ENCODE data around the gene PSMB5.
A peak's percentile ranks its signal among the peaks of the same experiment; 100 is the strongest.
"Not testable (repeated sequence)": the region's sequence is repeated elsewhere in the genome, so short reads cannot be mapped to it uniquely, and the experiment has no call there.

PSMB5 gene

DNA sequence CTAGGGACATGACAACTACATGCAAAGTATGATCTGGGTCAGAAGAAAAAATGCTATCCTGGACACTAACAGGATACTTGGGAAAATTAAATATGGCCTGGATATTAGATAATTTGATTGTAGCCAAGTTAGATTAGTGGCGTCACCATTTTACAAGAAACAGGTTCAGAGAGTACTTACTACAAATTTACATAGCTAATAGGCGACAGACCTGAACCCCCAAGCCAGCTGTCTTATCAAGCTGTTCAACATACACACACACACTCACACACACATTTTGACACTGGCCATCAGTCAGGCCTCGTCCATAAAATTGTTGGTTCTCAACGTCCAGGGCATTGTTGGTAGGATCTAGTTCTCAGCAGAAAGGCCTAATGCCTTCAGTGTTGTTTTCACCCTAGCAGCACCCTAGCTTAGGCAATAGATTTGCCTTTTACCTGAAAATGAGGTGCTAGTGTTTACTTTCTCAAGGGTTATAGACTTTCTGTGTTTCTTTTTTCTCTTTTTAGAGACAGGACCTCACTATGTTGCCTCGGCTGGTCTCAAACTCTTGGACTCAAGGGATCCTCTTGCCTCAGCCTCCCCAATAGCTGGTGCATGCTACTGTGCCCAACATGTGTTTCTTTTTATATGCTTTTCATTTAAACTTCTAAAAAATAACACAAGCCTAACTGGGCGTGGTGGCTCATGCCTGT is 21.5 kb downstream of the PSMB5 start:
- no peak for DNase-seq

DNA sequence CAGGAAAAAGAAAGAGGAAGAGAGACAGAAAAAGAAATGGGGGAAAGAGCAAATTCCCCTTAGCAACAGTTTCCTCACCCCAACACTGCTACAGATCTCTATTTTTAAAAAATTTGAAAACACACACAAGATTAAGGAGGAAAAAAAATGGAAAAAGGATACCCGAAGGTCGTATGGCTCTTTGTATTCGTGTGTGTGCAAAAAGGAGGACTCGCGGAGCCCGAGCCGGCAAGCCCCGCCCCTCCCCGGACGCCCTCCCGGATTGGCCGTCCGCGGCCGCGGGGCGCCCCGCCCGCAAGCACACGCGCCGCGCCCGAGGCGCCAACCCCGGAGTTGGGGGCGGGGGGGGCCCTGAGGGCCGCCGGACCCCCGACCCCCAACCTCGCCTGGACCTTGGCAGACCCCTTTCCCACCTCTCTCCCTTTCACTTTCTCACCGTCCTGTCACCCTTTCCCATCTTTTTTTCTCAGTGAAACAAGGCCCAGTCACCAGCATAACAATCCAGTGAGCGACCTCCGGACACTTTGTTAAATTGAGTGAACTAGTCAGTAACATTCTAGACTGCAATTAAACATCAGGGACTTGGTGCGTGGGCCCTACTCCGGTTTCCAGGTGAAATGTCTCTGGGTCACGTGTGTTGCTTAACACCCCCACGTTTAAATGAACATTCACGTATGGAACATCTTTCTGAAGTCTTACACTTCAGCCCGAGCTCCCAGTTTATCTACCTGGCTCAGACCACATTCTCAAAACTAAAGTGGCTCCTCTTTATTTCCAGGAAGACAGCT is 24.6 kb downstream of the PSMB5 start, which contains the start of gene C14orf93:
TSS of gene C14orf93 (minus strand) at position 205 of the 788 bp plus-strand sequence. CDS start 11,120 bp downstream, outside the sequence.
- peak; percentile 77 for DNase-seq

DNA sequence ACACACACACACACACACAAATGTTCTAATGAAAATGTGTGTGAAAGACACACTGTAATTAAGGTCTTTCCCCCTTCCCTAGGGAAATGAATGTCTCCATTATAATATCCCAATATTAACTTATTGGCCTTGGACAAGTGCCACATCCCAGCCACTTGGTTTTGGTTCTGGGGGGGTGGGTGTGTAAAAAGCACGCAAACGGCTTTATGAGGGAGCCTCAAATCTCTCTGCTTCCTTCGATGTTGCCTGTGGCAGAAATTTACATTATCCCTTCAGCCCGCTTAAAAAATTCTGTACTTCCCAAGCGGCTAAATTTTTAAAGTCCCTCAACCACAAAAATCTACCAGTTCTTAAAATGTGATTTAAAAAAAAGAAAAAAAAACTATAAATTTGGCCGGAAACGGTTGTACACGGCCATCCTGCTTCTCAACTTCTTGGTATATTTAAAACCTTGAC is 25.2 kb downstream of the PSMB5 start:
- peak; percentile 19 for DNase-seq

DNA sequence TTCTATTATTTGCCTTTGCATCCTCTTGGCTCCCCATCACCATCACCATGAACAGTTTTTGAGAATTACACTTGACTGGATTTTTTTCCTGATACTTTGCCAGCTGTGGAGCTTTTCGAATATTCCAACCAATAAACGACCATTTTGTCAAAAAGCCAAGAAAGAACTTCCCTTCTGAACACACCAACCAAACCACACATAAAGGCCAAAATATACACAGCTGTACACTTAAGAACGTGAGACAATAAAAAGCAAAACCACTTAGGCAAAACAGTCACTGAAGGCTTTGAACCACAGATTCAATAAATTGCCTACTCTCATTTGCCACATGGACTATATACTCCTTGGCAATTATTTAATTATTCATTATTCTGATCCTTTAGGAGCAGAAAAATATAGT is 25.9 kb downstream of the PSMB5 start:
- peak; percentile 35 for DNase-seq

DNA sequence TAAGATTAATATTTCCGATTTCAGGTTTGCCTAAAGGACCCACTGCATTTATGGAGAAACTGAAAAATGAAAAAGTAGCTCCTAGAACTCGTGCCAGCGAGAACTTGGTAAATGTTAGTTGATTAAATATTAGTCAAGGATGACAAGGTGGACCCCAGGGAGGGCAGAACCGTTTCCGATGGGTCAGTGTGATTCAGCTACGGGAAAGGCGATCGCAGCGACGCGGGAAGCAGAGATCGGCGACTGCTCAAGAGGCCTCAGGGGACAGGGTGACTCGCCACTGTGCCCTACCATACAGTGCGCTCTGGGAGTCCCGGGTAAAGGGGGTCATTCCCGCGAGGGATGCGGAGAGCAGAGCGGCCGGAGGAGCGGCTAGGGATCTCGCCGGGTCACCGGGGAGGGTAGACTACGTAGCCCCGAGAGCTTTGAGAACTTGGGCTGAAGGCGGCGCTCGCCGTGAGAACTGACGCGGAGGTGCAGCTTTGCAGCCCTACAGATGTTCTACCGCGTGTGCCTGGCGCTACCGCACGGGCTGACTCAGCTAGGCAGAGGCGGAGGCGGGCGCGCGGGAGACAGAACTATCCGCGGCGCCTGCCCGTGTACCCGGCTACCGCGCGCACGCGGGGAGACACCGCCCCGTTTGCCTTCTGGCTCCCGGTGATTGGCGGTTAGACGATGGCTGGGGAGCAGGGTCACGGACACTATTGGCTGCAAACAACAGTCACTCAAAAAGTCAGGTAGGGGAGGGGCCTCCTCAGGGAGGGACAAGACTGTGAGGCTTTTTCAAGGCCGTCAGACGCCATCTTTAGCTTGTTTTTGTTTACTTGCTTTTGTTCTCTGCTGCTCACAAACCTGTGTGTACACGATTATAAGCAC is 27.9 kb downstream of the PSMB5 start:
- peak; percentile 96 for DNase-seq

DNA sequence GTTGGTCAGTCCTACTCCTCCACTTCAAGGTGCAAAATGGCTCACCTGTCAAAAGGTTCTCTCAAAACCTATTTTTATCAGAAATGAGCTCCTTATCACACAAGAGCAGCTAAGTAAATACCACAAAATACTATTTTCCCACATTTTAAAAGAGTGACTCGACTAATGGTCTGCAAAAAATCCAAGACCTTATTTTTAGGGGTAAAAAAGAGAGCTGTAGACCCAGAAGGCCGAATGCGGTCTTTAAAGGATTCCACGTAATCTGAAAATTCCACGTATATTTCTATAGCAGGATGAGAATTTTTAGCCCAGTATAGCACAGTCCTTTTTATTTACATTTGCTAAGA is 28.5 kb downstream of the PSMB5 start:
- no peak for DNase-seq

DNA sequence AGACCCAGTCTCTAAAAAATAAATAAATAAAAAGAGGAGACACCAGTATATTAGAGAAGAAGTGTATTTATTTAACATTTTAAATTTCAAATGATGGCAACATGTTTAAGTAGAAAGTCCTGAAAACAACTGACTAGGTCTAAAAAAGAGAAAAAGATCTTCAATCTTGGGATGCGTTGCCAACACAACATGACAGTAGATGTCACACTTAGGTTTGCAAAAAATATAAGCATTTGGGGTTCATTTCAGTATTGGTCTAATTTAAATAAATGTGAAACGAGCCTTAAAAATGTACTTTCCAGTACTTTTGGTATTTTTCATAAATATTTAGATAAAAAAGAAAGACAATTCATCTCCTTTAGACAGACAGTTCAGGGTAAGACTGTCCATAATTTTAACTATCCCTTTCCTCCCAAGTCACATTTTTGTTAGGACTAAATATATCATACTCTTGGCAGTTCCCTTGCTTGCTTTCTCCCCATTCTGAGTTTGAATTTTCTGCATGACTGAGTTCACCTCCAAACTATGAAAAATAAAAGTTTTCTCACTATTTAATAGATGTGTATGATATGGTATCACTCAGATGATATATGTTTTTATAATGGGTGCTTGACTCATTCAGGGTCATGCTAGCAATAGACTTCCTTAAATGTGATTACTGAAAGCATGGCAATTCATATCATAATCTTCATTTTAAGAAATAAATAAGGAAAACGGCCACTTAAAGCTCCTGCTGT is 29.1 kb downstream of the PSMB5 start:
- DNase-seq, result no peak

DNA sequence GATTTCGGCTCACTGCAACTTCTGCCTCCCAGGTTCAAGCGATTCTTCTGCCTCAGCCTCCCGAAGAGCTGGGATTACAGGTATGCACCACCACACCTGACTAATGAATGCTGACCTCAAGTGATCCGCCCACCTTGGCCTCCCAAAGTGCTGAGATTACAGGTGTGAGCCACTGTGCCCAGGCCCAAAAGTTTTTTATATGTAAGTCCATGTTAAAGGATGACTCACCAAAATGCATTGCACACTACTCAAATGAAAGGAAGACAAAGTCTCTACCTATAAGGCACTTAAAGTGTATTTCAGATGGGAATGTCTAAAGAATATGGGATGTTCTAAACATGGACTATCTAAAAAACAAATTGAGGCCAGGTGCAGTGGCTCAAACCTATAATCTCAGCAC is 30.4 kb downstream of the PSMB5 start:
- not testable (repeated sequence) for DNase-seq

DNA sequence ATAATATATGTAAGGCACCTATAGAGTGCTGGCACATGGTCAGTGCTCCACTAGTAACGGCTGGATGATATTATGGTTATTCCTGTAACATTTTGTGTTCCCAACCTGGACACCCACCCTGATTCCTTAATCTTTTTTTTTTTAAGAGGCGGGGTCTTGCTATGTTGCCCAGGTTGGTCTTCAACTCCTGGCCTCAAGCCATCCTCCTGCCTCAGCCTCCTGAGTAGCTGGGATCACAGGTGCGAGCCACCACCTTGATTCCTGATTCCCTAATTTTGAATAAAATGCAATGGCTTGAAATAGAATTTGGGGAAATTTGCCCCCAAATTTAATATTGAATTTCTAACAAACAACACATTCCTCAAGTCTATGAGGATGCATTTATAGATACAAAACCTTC is 32.1 kb downstream of the PSMB5 start:
- no peak for DNase-seq

DNA sequence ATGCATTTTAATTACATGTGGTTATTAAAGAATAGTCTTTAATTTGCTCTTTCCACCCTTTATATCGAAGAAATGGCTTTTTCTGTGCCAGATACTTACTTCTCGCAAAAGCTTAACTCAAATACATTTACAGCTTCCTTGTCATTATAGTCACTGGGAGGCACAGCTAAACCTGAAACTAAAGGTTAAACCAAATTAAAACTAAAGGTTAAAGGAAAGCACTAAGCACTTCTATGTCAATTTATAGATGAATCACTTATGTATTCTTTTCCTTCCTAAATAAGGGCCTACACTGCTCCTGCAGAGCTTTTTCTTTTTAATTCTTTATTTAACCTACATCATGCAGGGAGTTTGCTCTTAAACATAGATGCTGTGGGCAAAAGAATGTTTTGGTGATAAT is 33.8 kb downstream of the PSMB5 start:
- DNase-seq, result no peak

DNA sequence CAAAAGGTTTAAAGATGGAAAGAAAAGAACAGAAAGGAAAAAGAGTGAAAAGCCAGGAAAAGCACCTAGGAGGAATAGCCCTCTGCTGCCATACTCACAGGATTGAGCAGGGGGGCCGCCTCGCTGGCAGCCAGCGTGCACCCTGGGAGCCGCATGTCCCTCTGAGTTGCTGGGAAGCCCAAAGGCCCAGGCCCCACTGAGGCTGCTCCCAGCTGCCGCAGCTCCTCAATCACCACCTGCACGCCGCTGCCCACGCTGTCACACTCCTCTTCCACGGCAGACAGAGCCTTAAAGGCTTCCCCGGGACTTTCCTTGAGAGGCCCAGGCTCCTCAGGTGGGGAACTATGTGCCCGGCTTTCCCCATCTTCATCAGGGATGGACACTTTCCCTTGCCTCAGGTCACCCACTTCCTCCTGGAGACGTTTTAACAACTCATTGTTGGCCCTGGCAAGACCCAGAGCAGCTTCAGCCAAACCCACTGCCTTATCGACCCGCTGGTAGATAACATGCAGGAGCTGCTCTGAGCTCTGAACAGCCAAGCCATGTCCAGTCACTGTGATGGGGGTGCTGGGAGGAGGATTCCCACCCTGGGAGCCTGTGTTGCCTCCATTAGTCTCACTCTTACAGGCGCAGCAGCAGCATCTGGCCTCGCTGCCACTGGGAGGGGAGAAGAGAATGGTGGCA is 36.2 kb downstream of the PSMB5 start:
- DNase-seq, result no peak

DNA sequence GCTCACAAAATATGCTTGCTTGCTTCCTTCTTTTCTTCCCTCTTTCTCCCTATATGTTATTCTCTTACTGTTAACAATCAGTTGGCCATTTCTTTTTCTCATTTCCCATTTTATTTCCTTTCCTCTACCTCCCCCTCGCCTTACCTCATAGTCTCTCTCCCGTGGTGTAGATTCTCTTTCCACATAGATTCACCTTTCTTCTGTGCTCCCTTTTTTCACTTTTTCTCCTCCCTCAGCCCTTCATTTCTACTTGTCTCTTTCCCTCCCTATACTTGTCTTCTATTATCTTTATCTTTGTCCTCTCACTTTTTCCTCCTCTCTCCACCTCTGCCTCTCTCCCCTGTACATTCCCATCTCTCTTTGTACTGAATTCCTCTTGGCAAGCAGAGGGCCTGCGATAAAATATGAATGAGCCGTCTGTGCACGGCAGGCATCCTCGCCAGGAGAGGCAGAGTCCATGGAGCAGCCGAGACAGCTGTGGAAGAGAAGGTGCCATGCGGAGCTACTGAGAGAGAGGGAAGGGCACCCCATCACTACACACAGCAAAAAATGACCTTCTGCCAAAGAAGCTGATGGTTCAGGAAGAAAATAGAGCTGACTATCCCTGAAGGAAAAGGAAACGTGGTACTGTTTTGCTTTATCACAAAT is 36.9 kb downstream of the PSMB5 start:
- no peak for DNase-seq

DNA sequence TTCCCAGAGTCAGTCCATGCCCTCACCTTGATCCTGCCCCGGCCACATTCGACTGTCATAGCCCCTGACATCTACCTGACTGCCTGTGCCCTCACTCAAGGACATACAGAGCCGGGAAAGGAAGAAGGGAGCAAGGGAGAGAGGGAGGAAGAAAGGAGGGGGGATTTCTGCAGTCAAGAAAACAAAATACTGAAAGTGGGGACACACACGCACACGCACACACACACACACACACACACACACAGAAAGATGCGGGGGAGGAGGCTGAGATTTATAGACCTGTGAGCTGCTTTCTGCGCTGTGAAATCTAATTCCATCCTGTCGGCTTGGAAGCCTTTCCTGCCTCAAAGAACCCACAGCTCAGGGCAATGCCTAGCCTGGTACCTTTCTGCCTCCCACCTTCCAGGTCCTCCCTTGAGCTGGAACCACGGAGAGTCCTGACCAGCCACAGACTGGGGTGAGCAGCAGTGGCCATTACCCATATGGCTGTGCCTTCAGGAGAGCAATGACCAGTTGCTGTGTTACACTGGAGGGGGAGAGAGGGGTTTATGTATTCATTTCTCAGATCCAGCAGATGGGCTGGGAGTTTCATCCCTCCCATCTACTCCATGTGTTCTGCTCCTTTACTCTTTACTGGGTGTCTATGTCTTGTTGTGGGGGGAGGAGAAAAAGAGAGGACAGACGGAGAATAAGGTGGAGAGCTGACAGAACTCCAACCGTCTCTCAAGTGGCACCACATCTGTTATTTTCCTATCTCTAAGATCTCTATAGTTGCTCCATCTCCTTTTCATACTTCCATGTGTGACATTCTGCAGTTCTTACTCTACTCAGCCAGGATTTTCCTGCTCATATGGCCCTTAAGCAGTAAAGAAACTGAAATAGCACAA is 37.7 kb downstream of the PSMB5 start:
- no peak for DNase-seq

DNA sequence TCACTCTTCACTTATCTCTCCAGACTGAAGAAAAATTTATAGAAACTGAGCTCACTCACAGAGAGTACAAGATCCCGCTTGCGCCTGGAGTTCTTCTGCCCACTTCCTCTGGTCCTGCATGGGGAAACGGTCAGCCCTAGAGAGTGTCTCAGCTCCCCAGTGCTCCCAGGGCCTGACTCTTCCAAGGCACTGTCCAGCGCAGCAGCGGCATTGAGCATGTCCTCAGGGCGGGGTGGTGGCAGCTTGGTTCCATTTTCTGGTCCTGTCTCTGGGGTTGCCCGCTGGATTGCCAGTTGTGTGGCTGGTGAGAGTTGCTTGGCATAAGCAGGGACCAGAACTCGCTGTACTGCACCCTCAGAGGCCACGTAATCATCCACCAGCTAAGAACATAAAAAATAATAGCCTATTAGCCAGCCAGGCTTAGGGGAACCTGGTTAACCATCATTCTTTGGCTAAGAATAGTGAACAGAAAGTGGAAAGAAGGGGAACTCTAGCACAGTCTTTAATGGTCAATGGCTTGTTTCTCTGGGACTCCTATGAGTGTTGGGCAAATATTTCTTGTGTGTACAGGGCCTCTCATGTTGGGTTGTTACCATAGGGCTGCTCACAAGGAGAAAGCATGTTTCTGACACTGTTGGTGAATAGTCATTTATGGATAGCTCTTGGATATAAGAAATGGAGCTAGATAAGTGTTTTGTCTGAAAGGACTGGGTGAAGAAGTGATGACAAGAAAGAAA is 38.6 kb downstream of the PSMB5 start:
- DNase-seq, result no peak

DNA sequence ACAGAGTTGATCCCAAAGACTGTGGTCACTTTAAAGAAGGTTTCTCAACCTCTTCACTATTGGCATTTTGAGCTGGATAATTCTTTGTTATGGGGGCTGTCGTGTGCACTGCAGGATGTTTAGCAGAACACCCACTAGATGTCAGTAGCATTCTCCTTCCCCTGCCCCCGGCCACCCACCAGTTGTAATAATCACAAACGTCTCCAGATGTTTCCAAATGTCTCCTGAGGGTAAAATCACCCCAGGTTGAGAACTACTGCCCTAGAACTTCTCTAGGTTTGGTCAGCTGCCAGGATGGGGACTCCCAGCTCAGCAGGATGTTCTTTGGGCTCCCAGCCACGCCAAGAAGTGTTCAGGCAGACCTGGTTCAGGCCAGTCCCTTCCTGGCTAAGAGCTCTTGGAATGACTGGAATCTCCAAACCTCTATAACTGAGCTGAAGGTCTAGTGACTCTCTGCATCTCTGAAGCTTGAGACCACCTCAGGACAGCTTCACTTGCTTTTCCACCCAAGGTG is 39.9 kb downstream of the PSMB5 start:
- DNase-seq, result peak; percentile 43

DNA sequence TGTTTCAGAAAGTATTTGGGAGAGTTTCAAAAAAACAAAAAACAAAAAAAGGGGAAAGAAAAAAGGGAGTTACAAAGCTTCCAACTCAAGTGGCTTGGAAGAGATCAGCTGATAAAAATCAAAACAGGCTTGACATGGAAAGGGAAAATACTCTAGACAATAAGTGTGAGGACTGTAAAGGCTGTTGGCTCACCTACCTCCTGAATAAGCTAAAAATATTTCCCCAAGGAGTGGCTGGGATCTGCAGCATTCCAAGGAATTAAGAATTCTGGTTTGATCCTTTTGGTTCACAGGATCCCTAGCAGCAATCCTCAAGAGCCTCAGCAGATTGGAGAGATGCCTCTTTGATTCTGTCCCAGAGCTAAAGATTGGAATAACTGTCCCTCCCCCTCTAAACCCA is 41.2 kb downstream of the PSMB5 start:
- DNase-seq, result no peak

DNA sequence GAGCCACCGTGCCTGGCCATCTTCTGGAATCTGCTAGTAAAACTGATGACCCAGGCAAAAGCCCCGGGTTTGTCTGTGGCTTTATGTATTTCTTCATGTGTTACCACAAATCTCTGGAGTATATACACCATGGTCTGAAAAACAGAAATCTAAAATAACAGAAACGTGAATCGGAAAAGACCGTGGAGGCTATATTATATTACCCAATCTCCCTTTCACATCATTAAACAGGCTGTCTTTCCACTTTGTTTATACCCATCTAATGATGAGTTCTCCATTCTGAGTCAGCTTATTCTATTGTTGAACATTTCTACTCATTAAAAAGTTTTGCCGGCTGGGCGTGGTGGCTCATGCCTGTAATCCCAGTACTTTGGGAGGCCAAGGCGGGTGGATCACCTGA is 42.8 kb downstream of the PSMB5 start:
- no peak for DNase-seq

DNA sequence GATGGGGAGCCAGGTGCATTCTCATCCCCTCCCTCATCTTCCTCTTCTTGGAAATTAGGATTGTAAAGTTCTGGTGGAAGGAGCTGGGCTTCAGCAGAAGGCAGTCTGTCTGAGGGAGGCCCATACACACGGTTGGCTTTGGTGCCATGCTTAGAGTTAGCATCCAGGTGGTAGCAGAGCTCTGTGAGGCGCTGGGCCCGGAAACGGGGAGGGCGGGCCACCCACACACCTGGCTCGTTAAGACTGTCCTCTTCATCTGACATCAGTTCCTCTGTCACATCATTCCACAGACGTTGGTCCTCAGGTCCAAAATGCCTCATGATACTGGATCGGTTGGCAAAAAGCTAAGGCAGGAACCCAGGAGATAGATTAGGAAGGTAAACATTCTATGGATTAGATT is 47.4 kb downstream of the PSMB5 start:
- no peak for DNase-seq

DNA sequence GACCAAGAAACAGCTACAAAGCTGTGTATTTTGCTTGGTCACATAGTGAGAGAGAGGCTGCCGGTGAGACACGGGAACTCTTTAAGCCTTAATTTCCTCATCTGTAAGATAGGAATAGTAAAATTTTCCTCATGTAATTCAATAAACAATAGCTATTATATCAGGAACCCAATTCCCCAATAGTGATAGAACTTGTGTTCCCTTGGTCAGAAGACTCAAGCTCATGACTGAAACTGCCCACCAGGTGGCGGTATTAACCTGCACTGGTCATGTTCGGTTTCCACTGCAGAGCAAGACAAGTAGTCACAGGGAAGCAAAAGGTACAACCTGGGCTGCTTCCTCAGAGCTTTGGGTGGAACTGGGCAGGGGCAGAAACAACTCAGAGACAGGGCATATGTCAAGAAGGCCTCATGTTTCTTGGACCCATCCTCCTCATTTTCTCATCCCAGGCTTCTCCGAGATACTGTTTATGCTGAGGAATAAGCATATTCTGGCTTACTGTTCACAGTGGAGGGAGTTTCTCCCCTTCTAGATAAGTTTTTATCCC is 48.1 kb downstream of the PSMB5 start:
- peak; percentile 84 for DNase-seq

Data from RPMI8226 (cell line).